Adrenal gland (tissue), 19 donors: ENCODE data around the gene PRAMEF27. TPM values are rescaled to one million over a fixed set of nuclear protein-coding genes. Genes with fewer than 3 reads are reported as not detected.
"Not testable (repeated sequence)": the region's sequence is repeated elsewhere in the genome, so short reads cannot be mapped to it uniquely, and the experiment has no call there.

ENCODE experiments used
- DNase-seq, 7 donors: peaks; one replicate each; pipeline ENCODE4 v3.0.0-alpha.2; 2019 to 2020
- H3K27ac ChIP-seq, 5 donors: fragments of 200-600 bp; sonication (generic) in 4 of 5; 1 replicate in 3 of 5; 2 replicates in 2 of 5; pipeline versions ENCODE4 v1.5.1 to v1.8.0; 2016 to 2020; ENCODE audit warnings: mild to moderate bottlenecking in 1 of 5
- H3K27me3 ChIP-seq: fragments of 200-600 bp; 2 replicates; pipeline ENCODE4 v1.8.0; 2021
- H3K36me3 ChIP-seq, 2 donors: fragments of 200-600 bp; replicated peaks in 1 of 2; 1 replicate in 1 of 2; 2 replicates in 1 of 2; pipeline versions ENCODE4 v1.5.1 to v1.8.0; 2018 to 2022
- H3K4me1 ChIP-seq, 2 donors: fragments of 200-600 bp; replicated peaks in 1 of 2; 1 replicate in 1 of 2; 2 replicates in 1 of 2; pipeline versions ENCODE4 v1.5.1 to v1.8.0; 2018 to 2021
- H3K4me3 ChIP-seq, 4 donors: fragments of 200-600 bp; sonication (generic) in 3 of 4; one replicate each; pipeline ENCODE4 v1.5.1; 2016 to 2018
- H3K9me3 ChIP-seq, 3 donors: fragments of 200-600 bp; sonication (generic) in 1 of 3; replicated peaks in 1 of 3; 1 replicate in 2 of 3; 2 replicates in 1 of 3; pipeline versions ENCODE4 v1.5.1 to v1.8.0; 2016 to 2021
- WGBS, 4 donors: extraction: QIAGEN DNeasy Blood & Tissue Kit in 2 of 4; methylation state at CpG; one replicate each; pipeline versions ENCODE4 v1.1.5 to v1.1.7; 2013 to 2017; 5-methylcytosine and 5-hydroxymethylcytosine counted together
- intact Hi-C, 2 donors: fragments of 100-400 bp; cut with DNase I; formaldehyde crosslinking; loops; one replicate each; pipeline versions ENCODE4 v1.14.1 to v1.15.0; 2022 to 2023
- long read RNA-seq, 10 donors: library from polyadenylated mRNA in 3 of 10; unstranded in 2 of 10; stranded (forward) in 1 of 10; transcript quantifications; one replicate each; pipeline ENCODE4 v2.0.0 and lab custom pipeline, GENCODE V29; 2021 to 2026
- polyA plus RNA-seq, 3 donors: library from polyadenylated mRNA; stranded (reverse); fragments of 200-250 nt in 2 of 3; fragments of 350-450 nt in 1 of 3; fragmentation: Illumina TruSeq in 1 of 3; extraction: RNeasy Lipid Tissue Mini Kit (QIAGEN cat#74804) in 1 of 3; gene quantifications; one replicate each; pipeline ENCODE4 v1.2.3, GENCODE V29; 2013 to 2014
- total RNA-seq, 9 donors: library from RNA; depleted of rRNA in 4 of 9; stranded (reverse); fragments of >200 nt in 4 of 9; fragments of 120-200 nt in 1 of 9; fragmentation: NEBNext Ultra II Directional in 1 of 9; extraction: Animal tissue kit (Norgen Biotek cat#: 25700) in 1 of 9; gene quantifications; one replicate each; pipeline versions ENCODE4 v1.1.0 to v1.2.4, GENCODE V29; 2013 to 2023
- donor health status: healthy with polysubstance abuse.
- donor health status: Bipolar disorder and iron deficiency.
- donor health status: DM: yes; HTN: yes; CAD: no.
- donor health status: DM: no; HTN: no; CAD: no.
- donor health status: DM: no; HTN: no; CAD: no.
- donor health status: DM: yes; HTN: yes; CAD: no.

The PRAMEF27 gene
- not detected for total RNA-seq
- polyA plus RNA-seq = not detected
- long read RNA-seq, donor 1 = 0 reads
- long read RNA-seq, donor 2 = 0 reads
- long read RNA-seq, donor 3 = 0 reads
- long read RNA-seq, donor 4 = 0 reads
- long read RNA-seq, donor 5 = 0 reads
- long read RNA-seq, donor 6 = 0 reads
- long read RNA-seq, donor 7 = 0 reads
- long read RNA-seq, donor 8 = 0 reads
- long read RNA-seq, donor 9 = 0 reads
- long read RNA-seq, donor 10 = 0 reads

DNA sequence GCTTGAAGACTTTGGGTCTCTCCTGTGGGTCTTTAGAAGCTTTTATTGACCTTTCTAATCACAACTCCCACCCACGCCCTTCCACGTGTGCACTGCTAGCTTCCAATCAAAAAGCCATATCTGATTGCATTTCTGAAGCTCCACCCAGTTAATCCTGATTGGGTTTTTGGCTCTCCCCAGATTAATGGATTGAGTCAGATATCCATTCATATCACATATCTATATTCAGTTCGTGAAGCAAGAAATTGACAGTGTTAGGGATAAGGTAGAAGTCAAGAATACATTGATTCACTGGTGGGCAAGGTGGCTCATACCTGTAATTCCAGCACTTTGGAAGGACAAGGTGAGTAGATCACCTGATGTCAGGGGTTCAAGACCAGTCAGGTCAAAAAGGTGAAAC lies at the start of gene PRAMEF27:
TSS of gene PRAMEF27 (minus strand) at position 101 of the 400 bp plus-strand sequence. CDS start 2,916 bp downstream, outside the sequence.
- DNase-seq, intact Hi-C loops, H3K27me3 ChIP-seq, H3K4me3 ChIP-seq, H3K4me1 ChIP-seq, H3K9me3 ChIP-seq, H3K27ac ChIP-seq, H3K36me3 ChIP-seq: not testable (repeated sequence)
- 63 to 92% (median 83%) methylated on average over 3 of the region's 3 CpGs for WGBS, 4 donors

GRCh38 chr1:13070474-13070873 lies 14.1 kb upstream of the PRAMEF27 start, which contains the start of gene PRAMEF25:
Gene PRAMEF25 (plus strand): TSS chr1:13070774. CDS start chr1:13073694, 2,920 bp downstream.
- H3K27ac ChIP-seq, intact Hi-C loops, H3K4me1 ChIP-seq, H3K36me3 ChIP-seq, DNase-seq, H3K27me3 ChIP-seq, H3K4me3 ChIP-seq, H3K9me3 ChIP-seq: not testable (repeated sequence)
- WGBS, 4 donors = no CpG with 5 or more reads among the region's 4 CpGs

GRCh38 chr1:13019846-13020245 lies 36.5 kb downstream of the PRAMEF27 start:
- H3K27ac ChIP-seq, H3K4me3 ChIP-seq, H3K4me1 ChIP-seq, DNase-seq, H3K9me3 ChIP-seq, H3K36me3 ChIP-seq, intact Hi-C loops, H3K27me3 ChIP-seq: not testable (repeated sequence)
- 17 to 33% methylated on average over 5 to 6 of the region's 9 CpGs; no CpG with 5 or more reads in 2 of the 4 donors for WGBS, 4 donors

DNA sequence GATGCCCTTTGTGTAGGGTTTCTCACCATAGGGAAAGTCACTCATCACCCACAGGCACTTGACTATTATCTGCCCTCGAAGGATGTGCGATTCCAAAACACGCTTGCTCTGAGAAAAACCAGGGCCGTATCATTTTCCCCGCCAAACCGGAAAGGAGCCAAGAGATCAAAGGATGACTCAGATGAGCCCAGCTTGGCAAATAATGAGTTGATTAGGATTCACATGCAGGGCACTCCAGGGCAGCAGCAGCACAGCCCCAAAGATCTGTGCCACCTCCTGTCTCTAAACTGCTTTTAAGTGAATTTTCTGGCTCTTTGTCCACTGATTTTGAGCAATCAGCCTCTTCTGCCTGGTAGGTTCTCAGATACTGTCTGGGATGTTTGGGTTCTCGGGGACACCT lies 44.4 kb downstream of the PRAMEF27 start:
- H3K4me3 ChIP-seq, H3K4me1 ChIP-seq, H3K9me3 ChIP-seq, H3K36me3 ChIP-seq, intact Hi-C loops, H3K27me3 ChIP-seq, DNase-seq, H3K27ac ChIP-seq: not testable (repeated sequence)
- no CpG with 5 or more reads among the region's 7 CpGs for WGBS, 4 donors

- H3K4me1 ChIP-seq = not testable (repeated sequence)
- WGBS, 4 donors = no CpG with 5 or more reads among the region's 3 CpGs
These were observed 47.0 kb downstream of the PRAMEF27 start for GRCh38 chr1:13009348-13009747.

DNA sequence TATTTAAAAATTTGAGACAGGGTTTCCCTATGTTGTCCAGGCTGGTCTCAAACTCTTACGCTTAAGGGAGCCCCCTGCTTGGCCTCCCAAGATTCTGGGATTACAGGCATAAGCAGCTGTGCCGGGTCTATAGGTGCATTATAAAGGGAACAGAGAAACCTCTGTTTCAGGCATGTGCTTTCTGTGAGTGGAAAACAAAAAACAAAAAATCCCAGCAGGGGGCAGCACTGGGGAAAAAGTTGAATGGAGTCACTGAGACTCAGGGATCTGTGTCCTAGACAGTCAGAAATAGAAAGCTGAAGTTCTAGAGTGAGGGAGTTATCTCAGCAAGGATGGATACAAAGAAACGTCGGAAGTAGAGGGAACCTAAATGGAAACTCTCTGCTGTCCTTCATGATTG lies 50.6 kb downstream of the PRAMEF27 start:
- intact Hi-C loops, H3K27me3 ChIP-seq, H3K4me3 ChIP-seq, H3K36me3 ChIP-seq, DNase-seq, H3K27ac ChIP-seq, H3K4me1 ChIP-seq, H3K9me3 ChIP-seq: not testable (repeated sequence)
- WGBS, 4 donors = 18 to 60% (median 50%) methylated on average over 1 to 2 of the region's 4 CpGs; no CpG with 5 or more reads in 1 of the 4 donors

More at GRCh38 chr1:13009348-13009747, 47.0 kb downstream of the PRAMEF27 start:
- intact Hi-C loops, H3K36me3 ChIP-seq, H3K9me3 ChIP-seq, H3K27ac ChIP-seq, H3K4me3 ChIP-seq, DNase-seq, H3K27me3 ChIP-seq: not testable (repeated sequence)

Other genes with a start within 250 kb of the PRAMEF27 start
- gene PRAMEF11, start 225.2 kb downstream of the PRAMEF27 start, total RNA-seq = not detected
- gene PRAMEF11, start 225.2 kb downstream of the PRAMEF27 start, polyA plus RNA-seq = not detected
- gene HNRNPCL1, start 207.9 kb downstream of the PRAMEF27 start, total RNA-seq = not detected
- not detected for gene HNRNPCL1, start 207.9 kb downstream of the PRAMEF27 start, polyA plus RNA-seq
- not detected for gene PRAMEF2, start 199.5 kb downstream of the PRAMEF27 start, total RNA-seq
- gene PRAMEF2, start 199.5 kb downstream of the PRAMEF27 start, polyA plus RNA-seq = not detected
- gene PRAMEF4, start 170.4 kb downstream of the PRAMEF27 start, total RNA-seq = not detected
- not detected for gene PRAMEF4, start 170.4 kb downstream of the PRAMEF27 start, polyA plus RNA-seq
- gene PRAMEF10, start 158.3 kb downstream of the PRAMEF27 start, total RNA-seq = not detected
- gene PRAMEF10, start 158.3 kb downstream of the PRAMEF27 start, polyA plus RNA-seq = not detected
- gene PRAMEF7, start 140.0 kb downstream of the PRAMEF27 start, total RNA-seq = not detected
- not detected for gene PRAMEF7, start 140.0 kb downstream of the PRAMEF27 start, polyA plus RNA-seq
- gene PRAMEF6, start 109.0 kb downstream of the PRAMEF27 start, total RNA-seq = not detected
- not detected for gene PRAMEF6, start 109.0 kb downstream of the PRAMEF27 start, polyA plus RNA-seq
- not detected for gene HNRNPCL3, start 4.2 kb upstream of the PRAMEF27 start, total RNA-seq
- not detected for gene HNRNPCL3, start 4.2 kb upstream of the PRAMEF27 start, polyA plus RNA-seq
- not detected for gene PRAMEF25, start 14.2 kb upstream of the PRAMEF27 start, total RNA-seq
- gene PRAMEF25, start 14.2 kb upstream of the PRAMEF27 start, polyA plus RNA-seq = not detected
- not detected for gene HNRNPCL2, start 60.3 kb upstream of the PRAMEF27 start, total RNA-seq
- not detected for gene HNRNPCL2, start 60.3 kb upstream of the PRAMEF27 start, polyA plus RNA-seq
- not detected for gene PRAMEF26, start 99.4 kb upstream of the PRAMEF27 start, total RNA-seq
- not detected for gene PRAMEF26, start 99.4 kb upstream of the PRAMEF27 start, polyA plus RNA-seq
- gene HNRNPCL4, start 109.1 kb upstream of the PRAMEF27 start, total RNA-seq = not detected
- gene HNRNPCL4, start 109.1 kb upstream of the PRAMEF27 start, polyA plus RNA-seq = not detected
- gene PRAMEF9, start 115.3 kb upstream of the PRAMEF27 start, total RNA-seq = not detected
- not detected for gene PRAMEF9, start 115.3 kb upstream of the PRAMEF27 start, polyA plus RNA-seq
- gene PRAMEF13, start 144.8 kb upstream of the PRAMEF27 start, total RNA-seq = not detected
- not detected for gene PRAMEF13, start 144.8 kb upstream of the PRAMEF27 start, polyA plus RNA-seq
- not detected for gene PRAMEF18, start 169.6 kb upstream of the PRAMEF27 start, total RNA-seq
- gene PRAMEF18, start 169.6 kb upstream of the PRAMEF27 start, polyA plus RNA-seq = not detected
- not detected for gene PRAMEF5, start 197.6 kb upstream of the PRAMEF27 start, total RNA-seq
- not detected for gene PRAMEF5, start 197.6 kb upstream of the PRAMEF27 start, polyA plus RNA-seq
- gene PRAMEF8, start 228.6 kb upstream of the PRAMEF27 start, total RNA-seq = not detected
- not detected for gene PRAMEF8, start 228.6 kb upstream of the PRAMEF27 start, polyA plus RNA-seq
- not detected for gene PRAMEF33, start 247.0 kb upstream of the PRAMEF27 start, total RNA-seq
- not detected for gene PRAMEF33, start 247.0 kb upstream of the PRAMEF27 start, polyA plus RNA-seq